Right ventricle myocardium inferior (tissue), 1 donor: ENCODE measurements around the gene KRTAP9-1. TPM values are rescaled to one million over a fixed set of nuclear protein-coding genes. Genes with fewer than 3 reads are reported as not detected.
"Not testable (repeated sequence)": the region's sequence is repeated elsewhere in the genome, so short reads cannot be mapped to it uniquely, and the experiment has no call there.

Source experiments
- ATAC-seq: fragments of 200-7000 bp; cut with Tn5 transposase; one replicate; pipeline ENCODE4 v1.9.1; 2020; ENCODE audit warnings: mild to moderate bottlenecking, moderate library complexity
- DNase-seq: peaks from one replicate; pipeline ENCODE4 v3.0.0; 2021; ENCODE audit errors: missing footprints
- intact Hi-C: fragments of 100-400 bp; cut with DNase I; formaldehyde crosslinking; loops from one replicate; pipeline ENCODE4 v1.11.0; 2022
- total RNA-seq: library from RNA; stranded (reverse); fragmentation: NEBNext Ultra II Directional; extraction: Animal tissue kit (Norgen Biotek cat#: 25700); gene quantifications from one replicate; pipeline ENCODE4 v1.2.1, GENCODE V29; 2021
- donor health status: DM: no; HTN: yes; CAD: no; lungs with severe emphysema.

KRTAP9-1 gene
- total RNA-seq, 1 donor from 2014 or later, result not detected

GRCh38 chr17:41177727-41178271, 11.9 kb upstream of the KRTAP9-1 start, which contains the start of gene KRTAP4-2:
TSS of gene KRTAP4-2 (minus strand) at chr17:41178221. CDS start at chr17:41178164, 57 bp downstream.
- ATAC-seq (no peak), DNase-seq (no peak)
- intact Hi-C loops, result no loop called here

DNA sequence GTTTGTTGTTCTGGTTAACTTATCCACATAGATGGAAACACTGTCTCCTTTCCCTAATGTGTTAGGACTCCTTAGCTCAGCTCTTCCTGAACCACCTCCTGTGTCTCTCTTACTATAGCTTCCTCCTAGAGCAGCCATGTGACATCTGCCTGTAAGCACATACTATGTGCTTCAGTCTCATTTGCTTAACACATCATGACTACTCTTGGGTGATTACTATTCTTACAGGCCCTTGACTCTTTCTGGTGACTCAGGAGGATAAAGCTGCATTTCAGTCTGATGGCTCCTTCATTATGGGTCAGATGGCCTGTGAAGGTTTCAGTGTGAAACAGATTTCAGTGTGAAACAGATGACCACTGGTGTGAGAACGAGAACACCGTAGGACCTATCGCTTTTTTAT, 11.3 kb upstream of the KRTAP9-1 start:
- intact Hi-C loops, result no loop called here
- ATAC-seq (no peak), DNase-seq (no peak)

GRCh38 chr17:41178843-41179616, 10.7 kb upstream of the KRTAP9-1 start:
- ATAC-seq (no peak), DNase-seq (no peak)
- intact Hi-C loops, result no loop called here

GRCh38 chr17:41184480-41184961, 5.2 kb upstream of the KRTAP9-1 start, which contains the start of gene KRTAP4-1:
TSS of gene KRTAP4-1 (minus strand) at chr17:41184911. CDS start at chr17:41184854, 57 bp downstream.
- ATAC-seq (no peak), DNase-seq (no peak)
- intact Hi-C loops, result no loop called here

- intact Hi-C loops, result no loop called here
- DNase-seq (no peak), ATAC-seq (no peak)
Measured at GRCh38 chr17:41185001-41185400, 4.7 kb upstream of the KRTAP9-1 start.

- no peak for ATAC-seq
- no peak for DNase-seq
- intact Hi-C loops, result no loop called here
Measured at GRCh38 chr17:41186872-41187271, 2.8 kb upstream of the KRTAP9-1 start.

DNA sequence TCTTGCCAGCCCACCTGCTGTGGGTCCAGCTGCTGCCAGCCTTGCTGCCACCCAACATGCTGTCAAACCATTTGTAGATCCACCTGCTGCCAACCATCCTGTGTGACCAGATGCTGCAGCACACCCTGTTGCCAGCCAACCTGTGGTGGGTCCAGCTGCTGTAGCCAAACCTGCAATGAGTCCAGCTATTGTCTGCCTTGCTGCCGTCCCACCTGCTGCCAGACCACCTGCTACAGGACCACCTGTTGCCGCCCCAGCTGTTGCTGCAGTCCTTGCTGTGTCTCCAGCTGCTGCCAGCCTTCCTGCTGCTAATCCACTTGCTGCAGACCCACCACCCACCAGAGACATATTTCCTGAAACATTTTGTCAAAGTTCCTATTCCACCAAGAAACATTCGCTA, 641 bp downstream of the KRTAP9-1 start:
- intact Hi-C loops, result no loop called here
- DNase-seq (no peak), ATAC-seq (no peak)

- intact Hi-C loops, result no loop called here
- DNase-seq (no peak), ATAC-seq (no peak)
Measured at GRCh38 chr17:41196068-41196467, 6.4 kb downstream of the KRTAP9-1 start.

DNA sequence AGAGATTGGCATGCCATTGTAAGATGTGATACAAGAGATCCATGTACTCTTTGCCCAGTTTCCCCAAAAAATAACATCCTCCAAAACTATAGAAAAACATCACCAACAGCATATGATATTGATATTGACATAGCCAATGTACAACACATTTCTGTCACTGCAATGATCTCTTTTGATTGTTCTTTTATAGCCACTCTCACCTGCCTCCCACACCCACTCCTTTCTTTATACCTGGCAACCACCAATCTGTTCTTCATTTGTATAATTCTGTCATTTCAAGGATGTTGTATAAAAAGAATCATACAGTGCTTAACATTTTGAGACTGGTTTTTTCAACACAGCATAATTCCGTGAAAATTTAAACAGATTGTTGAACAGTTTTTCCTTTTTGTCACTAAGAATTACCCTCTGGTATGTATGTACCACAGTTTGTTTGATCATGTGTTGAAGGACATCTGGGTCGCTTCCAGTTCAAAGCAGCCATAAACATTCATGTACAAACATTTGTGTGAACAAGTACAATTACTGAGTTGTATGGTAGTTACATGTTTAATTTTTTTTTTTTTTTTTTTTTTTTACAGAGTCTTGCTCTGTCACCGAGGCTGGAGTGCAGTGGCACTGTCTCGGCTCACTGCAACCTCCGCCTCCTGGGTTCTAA, 9.9 kb downstream of the KRTAP9-1 start:
- ATAC-seq (no peak), DNase-seq (no peak)
- intact Hi-C loops, result no loop called here

GRCh38 chr17:41211845-41212466, 22.3 kb downstream of the KRTAP9-1 start:
- intact Hi-C loops, result no loop called here
- ATAC-seq (no peak), DNase-seq (no peak)

DNA sequence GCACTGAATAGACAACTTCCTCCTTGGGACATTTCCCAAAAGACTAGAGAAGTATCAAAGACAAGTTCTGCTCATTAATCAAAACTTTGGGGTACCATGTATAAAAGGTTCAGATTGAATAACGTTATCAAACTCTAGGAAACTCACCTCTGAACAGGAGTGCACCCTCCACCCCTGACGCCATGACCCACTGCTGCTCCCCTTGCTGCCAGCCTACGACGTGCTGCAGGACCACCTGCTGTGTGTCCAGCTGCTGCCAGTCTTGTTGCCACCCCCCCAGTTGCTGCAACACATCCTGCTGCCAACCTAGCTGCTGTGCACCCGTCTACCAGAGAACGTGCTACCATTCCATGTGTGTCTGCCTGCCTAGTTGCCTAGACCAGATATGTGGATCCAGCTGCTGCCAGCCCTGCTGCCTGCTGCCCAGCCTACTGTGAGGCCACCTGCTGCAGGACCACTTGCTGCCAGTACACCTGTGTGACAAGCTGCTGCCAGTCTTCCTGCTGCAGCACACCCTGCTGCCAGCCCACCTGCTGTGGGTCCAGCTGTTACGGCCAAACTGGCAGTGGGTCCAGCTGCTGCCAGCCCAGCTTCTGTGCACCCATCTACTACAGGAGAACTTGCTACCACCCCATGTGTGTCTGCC, 23.0 kb downstream of the KRTAP9-1 start:
- intact Hi-C loops, result no loop called here
- ATAC-seq, result no peak
- DNase-seq, result peak; percentile 48

DNA sequence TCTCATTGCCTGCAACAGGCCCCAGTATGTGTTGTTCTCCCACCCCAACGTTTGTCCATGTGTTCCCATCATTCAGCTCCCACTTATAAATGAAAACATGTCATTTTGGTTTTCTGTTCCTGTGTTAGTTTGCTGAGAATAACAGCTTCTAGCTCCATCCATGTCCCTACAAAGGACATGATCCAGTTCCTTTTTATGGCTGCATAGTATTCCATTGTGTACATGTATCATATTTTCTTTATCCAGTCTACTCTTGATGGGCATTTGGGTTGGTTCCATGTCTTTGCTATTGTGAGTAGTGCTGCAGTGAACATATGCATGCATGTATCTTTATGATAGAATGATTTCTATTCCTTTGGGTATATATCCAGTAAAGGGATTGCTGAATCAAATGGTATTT, 26.0 kb downstream of the KRTAP9-1 start:
- no peak for ATAC-seq
- intact Hi-C loops, result no loop called here
- no peak for DNase-seq

GRCh38 chr17:41223821-41224220, 34.1 kb downstream of the KRTAP9-1 start:
- no peak for ATAC-seq
- intact Hi-C loops, result no loop called here

GRCh38 chr17:41226051-41226450, 36.4 kb downstream of the KRTAP9-1 start:
- intact Hi-C loops, result no loop called here
- DNase-seq (no peak), ATAC-seq (no peak)

More at GRCh38 chr17:41223821-41224220, 34.1 kb downstream of the KRTAP9-1 start:
- no peak for DNase-seq

DNA sequence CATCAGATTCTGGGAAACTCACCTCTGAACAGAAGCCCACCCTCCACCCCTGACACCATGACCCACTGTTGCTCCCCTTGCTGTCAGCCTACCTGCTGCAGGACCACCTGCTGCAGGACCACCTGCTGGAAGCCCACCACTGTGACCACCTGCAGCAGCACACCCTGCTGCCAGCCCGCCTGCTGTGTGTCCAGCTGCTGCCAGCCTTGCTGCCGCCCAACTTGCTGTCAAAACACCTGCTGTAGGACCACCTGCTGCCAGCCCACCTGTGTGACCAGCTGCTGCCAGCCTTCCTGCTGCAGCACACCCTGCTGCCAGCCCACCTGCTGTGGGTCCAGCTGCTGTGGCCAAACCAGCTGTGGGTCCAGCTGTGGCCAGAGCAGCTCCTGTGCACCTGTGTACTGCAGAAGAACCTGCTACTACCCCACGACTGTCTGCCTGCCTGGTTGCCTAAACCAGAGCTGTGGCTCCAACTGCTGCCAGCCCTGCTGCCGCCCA, 37.0 kb downstream of the KRTAP9-1 start, which contains the start of gene KRTAP9-2:
Gene KRTAP9-2, plus strand, starts transcription at position 51 of the 498 bp plus-strand sequence. Its CDS starts 7 bp downstream, at position 58.
- DNase-seq, ATAC-seq, intact Hi-C loops: not testable (repeated sequence)

GRCh38 chr17:41230094-41230493, 40.4 kb downstream of the KRTAP9-1 start:
- DNase-seq, result no peak
- no peak for ATAC-seq
- intact Hi-C loops, result no loop called here

DNA sequence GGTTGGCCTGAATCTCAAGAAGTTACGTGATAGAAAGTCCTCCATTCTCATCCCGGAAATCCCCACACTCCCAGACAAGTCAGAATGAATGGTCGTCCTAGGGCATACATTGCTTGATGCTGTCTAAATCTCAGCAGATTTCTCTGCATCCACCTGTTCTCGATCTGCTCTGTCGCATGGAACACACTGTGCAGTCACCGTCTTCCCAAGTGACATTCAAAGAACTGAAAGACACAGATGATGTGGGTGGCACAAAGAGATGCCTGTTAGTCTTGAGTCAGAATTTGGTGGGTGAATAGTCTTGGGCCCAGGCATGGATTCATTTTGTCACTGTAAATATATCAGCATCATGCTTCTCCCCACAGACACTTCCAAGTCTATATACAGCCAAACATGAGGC, 42.0 kb downstream of the KRTAP9-1 start:
- no peak for DNase-seq
- no peak for ATAC-seq
- intact Hi-C loops, result no loop called here

DNA sequence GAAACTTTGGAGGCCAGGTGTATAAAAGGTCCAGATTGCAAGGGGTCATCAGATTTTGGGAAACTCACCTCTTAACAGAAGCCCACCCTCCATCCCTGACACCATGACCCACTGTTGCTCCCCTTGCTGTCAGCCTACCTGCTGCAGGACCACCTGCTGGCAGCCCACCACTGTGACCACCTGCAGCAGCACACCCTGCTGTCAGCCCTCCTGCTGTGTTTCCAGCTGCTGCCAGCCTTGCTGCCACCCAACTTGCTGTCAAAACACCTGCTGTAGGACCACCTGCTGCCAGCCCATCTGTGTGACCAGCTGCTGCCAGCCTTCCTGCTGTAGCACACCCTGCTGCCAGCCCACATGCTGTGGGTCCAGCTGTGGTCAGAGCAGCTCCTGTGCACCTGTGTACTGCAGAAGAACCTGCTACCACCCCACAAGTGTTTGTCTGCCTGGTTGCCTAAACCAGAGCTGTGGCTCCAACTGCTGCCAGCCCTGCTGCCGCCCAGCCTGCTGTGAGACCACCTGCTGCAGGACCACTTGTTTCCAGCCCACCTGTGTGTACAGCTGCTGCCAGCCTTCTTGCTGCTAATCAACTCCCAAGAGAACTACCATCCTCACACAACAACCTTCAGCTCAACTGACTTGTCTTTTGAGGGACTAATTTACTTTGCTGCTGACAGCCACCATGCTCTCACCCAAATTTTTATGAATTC, 42.9 kb downstream of the KRTAP9-1 start, which contains the start of gene KRTAP9-3:
Gene KRTAP9-3, plus strand, starts transcription at position 51 of the 707 bp plus-strand sequence. Its CDS starts 53 bp downstream, at position 104.
- not testable (repeated sequence) for ATAC-seq, DNase-seq

More for the DNA sequence above, 42.9 kb downstream of the KRTAP9-1 start, which contains the start of gene KRTAP9-3:
- intact Hi-C loops, result not testable (repeated sequence)
